Measurements from ENCODE around the gene SPINK5.

DNA sequence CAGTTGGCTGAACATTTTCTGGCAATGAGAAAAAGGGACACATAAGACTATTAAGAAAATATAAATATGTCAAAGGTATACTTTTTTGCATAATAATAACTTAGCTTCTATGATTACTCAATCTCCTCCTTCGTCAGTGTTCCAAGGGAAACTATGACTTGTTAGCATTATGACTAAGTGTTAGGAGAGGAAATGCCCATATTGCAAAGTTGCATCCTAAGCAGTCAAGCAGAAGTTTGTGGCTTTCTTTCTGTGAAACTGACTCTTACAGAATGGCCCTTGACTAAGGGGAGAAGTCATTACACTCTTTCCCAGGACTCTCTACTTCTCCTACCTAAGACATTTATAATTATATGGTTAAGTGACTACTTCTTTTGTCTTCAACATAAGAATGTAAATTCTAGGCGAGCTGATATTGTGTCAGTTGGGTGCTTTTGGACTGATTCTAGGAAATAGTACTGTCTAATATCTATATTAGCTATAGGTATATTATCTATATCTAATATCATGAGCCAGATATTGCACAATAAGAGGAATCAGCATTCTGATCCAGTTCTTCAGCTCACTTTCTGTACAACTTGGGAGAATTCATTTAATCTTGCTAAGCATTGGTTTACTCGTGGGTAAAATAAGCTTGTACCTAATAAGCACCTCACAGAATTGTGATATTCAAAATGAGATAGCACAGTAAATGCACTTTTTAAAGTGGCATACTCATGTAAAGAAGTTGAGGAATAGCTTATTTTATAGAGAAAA lies 122.6 kb downstream of the SPINK5 start:
- TF ChIP-seq CTCF (IDR thresholded peaks at IDR 0.05) (no peak), POLR2A (IDR thresholded peaks at IDR 0.05) (no peak)
